GM19452 (cell line): Measurements from ENCODE around the gene VSIG2.
A peak's percentile ranks its signal among the peaks of the same experiment; 100 is the strongest.

Source experiments
- ATAC-seq: cut with Tn5 transposase; IDR thresholded peaks from one replicate; pipeline ENCODE4 v1.9.1; 2021; ENCODE audit not compliant: unreplicated experiment

The VSIG2 gene

DNA sequence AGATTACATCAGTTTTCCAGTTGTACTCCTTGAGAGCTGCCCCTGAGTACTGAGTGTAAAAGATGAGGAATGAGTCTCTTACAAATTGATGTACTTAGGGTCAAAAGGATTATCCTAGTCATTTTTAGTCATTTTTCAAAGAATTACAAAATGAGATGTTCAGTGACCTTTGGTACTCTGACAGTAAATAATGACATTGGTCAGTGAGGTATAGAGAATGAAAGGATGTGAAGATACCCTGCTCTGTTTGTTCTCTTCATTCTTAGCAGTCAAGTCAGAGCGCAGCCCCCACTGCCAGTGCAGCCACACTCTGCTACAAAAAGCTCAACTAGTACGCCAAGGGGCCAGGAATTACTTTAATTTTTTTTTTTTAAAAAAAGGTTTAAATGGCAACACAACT, 14.1 kb upstream of the VSIG2 start:
- no peak for ATAC-seq

DNA sequence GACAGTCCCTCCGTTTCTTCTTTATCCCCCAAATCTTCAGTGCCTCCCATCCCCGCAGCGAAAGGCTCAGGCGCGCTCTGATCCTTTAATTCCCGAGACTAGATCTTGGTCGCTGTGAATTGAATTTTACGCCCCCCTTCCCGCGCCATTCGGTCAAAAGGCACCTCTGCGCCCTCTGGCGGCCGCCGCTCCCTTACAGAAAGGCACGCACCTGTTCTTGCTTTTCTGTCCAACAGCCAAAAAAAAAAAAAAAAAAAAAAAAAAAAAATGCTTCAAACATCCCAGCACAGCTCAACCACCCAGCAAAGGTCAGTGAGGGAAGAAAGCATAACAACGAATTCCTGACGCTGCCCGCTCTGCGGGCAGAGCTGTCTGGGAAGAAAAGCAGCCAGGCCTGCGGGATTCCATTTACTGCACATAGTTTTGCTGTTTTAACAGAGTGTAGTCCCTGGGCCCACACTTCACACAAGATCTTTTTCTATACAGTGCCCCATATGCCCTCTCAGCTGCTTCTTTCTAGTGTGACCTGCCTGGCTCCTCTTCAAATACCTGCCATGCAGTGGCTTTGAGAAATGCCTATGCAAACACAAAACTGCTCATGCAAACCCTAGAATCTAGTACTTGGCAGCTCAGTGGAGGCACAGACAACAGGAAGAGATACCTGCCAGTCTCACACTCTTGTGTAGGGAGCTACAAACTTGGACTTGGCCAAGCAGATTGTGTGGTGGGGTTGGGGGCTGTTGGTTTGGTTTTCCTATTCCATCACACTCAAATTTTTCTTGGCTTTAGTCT, 11.3 kb upstream of the VSIG2 start:
- no peak for ATAC-seq

DNA sequence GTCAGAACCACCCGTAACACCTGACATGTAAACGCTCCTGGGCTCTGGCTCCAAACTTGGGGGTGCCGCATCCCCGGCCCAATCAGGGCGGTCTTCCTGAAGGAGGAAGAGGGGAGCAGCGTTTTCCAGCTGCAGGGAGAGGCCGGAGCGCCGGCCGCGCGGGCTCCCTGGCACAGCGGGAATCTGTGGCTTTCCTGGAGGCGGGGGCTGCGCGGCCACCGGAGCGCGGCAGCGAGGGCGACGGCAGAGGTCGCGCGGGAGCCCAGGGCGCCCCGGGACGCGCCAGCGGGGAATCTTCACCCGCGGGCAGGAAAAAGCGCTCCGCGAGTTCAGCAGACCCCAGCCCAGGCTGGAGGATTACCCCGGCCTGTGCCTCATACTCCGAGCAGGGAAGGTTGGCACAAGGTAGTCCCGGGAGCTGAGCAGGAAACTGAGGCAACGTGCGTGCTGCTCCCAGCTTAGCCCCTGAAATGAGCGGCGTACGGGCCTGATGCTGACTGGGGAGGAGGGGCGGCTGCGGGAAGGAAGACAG, 10.6 kb upstream of the VSIG2 start:
- peak; percentile 10 for ATAC-seq

DNA sequence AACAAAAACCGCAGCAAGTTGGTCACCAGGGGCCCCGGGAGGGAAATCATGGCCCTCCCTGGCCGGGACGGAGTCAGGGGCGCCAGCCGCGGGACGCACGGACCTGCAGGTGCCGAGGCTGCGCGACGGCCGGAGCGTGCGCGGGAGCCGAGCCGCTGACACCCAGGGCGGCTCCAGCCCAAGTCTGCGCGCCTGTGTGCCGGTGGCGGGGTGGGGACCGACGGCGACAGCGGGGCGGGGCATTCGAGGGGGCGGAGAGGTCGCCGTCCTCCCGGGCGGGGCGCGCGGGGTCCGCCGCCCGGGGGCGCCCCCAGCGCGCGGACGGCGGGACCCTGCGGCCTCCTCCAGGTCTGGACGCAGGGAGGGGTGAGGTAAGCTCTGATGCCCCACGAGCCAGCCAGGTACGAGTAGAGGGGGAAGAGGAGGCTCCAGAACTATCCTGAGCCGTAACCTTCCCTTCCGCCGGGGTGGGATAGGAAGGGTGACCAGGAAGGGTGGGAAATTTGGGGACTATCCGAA, 10.1 kb upstream of the VSIG2 start, which contains the start of gene ESAM:
Gene ESAM, minus strand, starts transcription at position 186 of the 519 bp plus-strand sequence. Its CDS starts 136 bp downstream, at position 50.
- ATAC-seq: peak; percentile 61

DNA sequence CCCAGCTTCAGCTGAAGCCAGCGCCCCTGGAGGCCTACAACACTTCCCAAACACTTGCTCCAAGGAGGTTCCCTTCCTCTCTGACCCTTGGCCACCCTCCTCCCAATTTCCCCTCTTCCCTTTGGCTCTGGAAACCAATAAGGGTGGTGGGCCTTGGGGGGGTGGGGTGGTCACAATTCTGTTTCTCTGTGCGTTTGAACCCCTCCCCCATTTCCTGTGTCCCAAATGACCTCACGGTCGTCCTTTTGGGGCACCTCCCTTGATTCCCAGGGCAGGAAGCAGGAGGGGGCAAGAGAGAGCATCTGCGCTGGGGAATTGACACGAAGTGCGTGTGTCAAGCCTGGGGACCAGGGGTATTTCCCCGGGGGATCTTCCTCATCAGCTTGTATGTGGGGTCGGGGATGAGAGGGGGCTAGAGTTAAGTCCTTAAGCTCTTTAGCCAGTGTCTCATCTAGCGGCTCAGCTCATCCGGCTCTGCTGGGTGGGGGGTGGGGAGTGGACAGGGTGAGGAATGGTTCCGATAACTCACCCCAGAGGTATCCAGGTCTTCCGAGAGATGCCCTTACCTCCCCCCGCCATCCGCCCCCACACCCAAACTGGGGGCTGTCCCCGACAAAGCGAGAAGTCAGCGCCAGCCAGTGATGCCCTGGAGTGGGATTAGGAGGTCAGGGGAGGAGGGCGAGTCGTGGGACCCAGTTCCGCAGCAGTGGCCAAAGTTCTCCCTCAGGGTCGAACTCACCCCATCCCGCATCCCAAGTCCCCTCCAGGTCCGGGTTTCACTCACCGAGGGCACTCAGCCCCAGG, 9.4 kb upstream of the VSIG2 start:
- ATAC-seq: peak; percentile 2

DNA sequence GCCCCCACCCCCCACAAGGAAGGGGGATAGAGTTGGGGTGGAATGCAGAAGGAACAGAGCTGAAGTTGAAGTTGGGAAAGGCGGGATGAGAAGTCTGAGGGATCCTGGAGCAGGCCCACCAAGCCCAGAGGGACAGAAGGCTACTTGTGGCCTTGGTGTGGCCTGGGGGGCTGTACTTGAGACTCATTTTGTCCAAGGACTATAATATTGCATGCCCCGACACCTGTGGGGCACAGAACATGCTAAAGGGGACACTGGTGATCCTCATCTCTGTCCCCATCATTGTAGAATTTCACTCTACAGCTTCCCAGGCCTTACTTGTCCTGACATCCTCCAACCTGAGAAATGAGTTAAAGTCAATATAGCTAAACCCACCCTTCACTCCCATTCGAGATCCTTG, 8.8 kb upstream of the VSIG2 start:
- no peak for ATAC-seq

DNA sequence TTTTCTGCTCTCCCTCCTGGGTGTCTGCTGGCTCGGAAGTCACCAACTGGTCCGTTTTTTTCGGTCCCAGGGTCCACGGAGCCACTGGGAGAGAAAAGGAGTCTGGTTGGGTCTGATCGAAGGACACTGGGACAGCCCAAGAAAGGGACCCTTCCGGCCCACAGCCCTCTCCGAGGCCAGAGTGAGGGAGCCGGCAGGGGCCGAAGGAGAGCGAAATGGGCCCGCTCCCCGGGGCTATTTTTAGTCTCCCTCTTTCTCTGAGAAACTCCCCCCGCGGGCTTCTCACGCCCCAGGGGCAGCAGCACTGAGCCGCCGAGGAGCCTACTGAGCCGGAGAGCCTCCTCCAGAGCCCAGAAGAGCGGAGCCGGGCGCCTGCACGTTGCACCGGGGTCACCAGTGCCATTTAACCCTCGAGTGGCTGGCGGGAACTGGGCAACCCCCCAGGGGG, 8.2 kb upstream of the VSIG2 start:
- no peak for ATAC-seq

DNA sequence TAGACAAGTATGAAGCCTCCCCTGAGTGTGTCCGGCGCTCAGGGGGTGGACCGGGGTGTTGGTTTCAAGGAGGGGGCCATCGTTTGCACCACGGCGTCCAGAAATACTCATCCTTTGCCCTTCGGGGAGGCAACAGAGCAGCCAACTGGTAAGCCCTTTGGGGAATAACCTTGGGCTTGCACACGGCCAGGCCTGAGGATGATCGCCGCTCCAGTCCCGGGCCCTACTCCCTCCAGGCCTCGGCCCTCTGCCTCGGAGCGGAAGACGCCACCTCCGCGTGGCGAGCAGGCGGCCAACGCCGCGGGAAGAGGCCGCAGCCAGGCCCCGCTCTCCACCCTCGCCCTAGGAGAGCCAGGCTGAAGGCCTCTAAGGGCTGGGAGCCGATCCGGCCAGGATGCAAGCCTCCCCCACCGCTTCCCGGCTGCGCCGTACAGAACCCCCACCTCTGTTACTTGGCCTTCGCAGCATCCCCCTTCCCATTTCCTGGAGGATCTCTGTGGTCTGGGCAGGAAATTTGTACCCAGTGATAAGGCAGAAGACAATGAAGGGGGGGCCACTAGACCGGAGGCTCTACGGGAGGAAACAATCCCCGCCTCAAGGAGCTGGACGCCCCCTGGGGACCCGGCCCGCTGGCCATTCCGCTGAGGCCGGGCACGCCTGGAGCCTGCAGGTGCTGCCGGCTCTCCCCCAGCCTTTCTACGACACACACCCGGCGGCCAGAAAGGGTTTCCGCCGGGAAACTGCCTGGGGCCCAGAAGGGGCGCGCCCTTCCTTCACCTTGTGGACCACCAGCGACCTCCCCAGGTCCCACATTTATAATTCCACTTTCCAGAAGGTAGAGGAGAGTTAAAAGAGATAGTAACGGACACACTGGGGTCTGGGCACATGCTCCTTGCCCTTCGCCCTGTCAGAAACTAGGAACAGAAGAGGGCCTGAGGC, 7.5 kb upstream of the VSIG2 start:
- no peak for ATAC-seq

DNA sequence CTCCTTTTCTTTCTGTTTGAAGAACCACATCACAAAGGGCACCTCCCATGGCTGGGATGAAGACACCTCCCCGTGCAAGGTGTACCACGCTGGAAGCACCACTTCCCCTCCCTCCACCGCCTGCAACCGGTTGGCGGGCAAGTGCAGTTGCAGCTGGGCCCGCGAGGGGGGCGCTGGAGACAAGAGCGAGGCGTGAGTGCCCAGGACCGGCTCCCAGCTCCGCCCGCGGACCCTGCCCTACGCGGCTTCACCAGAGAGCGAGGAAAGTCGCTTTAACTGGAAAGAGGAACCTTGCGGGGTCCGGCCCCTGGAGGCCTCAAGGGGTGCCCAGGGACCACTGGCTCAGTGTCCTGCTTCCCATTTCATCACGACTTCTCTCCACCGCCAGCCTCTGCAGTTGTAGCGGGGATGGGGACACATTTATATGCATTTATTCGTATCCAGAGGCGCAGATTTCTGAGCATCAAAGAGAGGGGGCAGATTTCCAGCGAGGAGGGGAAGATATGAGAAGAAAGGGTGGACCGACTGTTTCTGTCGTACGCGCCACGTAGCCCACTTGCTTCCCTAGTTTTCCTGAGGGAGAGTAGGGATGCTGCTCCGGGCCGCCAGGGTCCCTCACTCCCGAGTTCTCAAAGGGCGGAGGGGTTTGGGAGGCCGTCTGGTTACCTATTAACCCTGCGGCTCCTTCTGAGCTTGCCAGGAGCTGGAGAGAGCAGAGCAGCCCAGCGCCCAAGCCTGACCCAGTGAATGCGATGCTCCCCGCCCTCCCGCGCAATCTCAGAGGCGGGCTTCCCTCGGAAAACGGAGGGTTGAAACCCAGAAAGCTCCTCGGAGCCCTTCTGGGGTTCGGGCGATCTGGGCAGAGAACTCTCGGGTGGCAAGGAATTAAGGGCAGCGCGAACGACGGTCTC, 6.6 kb upstream of the VSIG2 start:
- ATAC-seq: peak; percentile 47

DNA sequence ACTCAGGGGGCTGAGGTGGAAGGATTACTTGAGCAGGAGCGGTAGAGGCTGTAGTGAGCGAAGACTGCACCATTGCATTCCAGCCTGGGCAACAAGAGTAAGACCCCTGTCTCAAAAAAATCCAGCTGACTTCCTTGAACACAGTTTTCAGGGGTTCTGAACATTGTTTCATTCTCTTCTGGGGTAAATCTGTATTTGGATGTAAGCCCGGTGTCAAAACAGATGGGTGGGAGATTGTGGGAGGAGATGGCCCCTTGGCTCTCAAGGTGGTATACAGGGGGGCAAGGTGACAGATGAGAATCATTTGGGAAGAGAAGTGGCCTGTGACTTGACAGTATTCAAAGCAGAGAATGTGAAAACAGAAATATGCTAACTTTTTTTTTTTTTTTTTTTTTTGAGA, 5.3 kb upstream of the VSIG2 start:
- no peak for ATAC-seq

DNA sequence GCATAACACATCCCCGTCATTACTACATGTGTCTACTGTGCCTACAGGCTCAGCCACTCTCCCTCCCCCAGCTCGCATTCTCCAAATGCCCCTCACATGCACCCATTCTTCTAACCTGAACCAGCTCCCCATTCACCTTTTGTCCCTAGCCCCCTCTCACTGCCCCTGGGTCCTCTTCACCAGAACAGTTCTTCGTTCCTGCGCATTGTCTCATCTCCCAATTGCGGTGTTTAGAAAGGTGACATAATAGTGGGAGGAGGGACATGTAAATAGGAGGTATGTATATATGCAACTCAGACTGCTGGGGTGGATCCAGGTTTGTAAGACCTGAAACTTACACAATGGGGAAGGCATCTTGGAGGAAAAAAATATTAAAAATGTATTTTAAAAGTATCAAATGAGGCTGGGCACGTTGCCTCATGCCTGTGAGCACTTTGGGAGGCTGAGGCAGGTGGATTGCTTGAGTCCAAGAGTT, 4.7 kb upstream of the VSIG2 start:
- no peak for ATAC-seq

DNA sequence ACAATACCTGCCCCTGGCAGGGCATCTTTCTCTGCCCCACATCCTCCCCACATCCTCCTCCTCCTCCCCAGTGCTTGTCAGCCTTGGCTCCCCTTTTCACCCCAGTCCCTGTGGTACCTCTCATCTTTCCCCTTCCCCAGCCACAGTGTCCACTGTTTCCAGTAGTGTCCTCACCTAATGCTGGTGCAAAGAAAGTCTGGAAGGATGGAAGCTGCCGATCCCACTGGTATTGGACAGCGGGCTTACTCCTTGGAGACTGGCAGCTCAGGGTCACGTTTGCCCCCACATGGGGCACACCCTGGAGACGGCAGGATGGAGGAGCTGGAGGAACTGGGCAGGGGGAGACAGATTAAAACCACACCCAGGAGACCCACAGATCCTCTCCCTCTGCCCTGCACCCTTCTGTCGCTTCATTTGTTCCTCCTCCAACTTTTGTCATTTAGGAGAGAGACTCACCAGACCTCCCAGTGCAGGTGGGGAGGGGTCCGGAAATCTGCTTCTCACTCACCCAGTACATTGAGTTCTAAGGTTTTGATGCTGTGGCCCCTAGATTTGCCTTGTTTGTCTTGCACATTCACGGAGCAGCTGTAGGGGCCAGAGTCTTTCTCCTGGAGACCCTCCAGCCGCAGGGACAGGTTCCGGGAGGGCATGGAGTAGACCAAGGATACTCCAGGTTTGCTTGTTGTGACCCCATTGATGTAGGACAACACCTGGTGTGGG, 4.1 kb upstream of the VSIG2 start:
- ATAC-seq: no peak

DNA sequence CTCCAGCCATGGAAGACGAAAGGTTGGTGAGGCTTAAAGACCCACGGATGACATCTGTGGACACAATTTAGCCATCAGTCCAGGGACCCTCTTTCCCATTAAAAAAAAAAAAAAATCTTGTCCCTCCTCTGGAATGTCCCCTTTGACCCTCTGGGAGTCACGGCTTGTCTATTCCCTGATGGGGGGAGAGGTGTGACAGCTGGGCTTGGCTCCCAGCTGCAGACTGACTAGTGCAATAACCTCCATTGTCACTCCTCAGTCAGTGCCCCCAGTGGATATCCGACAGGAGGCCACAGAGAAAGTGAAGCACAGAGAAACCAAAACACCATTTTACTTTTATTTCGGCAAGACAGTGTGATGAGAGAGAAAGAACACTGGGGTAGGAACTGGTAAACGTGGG, 2.7 kb upstream of the VSIG2 start:
- ATAC-seq: no peak

DNA sequence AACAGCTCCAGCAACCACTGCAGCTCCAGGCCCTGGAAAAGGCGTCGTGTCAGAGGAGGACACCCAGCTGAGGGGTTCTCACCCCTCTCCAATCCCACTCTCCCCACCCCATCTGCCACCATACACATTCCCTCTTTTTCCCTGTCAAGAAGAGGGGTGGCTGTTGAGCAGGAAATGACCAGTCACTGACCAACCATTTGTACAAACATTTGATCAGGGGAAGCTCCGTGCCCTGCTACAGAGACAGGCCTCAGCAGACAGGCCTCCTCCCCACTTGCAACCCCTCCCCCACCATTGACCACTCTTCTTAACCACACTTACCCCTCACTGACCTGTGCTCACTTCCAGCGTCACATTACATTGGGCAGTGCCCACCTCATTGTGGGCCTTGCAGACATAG, 2.3 kb upstream of the VSIG2 start:
- no peak for ATAC-seq

DNA sequence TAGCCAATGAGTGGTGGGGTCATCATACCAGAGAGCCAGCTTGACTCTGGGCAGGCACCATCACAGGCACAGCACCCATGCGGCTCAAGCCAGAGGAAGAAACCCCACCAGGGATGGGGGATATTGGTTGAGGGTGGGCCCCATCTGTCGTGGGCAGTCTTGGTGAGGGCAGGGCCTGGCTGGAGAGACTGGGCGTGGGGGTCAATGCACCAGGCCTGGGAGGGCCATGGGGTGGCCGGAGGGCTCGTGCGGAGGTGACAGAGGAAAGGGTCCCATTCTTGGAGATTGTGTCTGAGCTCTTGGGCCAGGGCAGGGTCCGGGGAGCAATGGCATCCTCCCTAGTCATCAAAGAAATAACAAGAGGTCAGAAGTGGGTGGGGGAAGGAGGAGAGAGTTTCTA, 1.6 kb upstream of the VSIG2 start:
- no peak for ATAC-seq

DNA sequence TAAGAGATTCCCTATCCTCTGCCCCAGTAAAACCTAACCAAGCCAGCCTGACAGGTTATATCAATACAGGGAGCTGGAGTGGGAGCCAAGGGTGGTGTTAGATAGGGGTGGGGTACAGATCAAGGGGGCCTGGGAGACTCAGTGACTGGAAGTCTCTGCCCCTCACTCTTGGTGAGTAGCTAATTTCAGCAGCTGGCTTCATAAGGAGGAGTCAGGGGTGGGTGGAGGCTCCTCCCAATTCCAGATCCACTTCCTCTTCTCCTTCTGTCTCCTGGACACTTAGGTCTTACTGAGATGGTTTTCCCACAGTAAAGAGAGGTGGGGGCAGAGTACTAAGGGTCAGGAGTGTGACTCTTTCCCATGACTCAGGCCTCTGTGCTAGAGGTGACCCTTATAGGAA, 1.1 kb upstream of the VSIG2 start:
- ATAC-seq: no peak

DNA sequence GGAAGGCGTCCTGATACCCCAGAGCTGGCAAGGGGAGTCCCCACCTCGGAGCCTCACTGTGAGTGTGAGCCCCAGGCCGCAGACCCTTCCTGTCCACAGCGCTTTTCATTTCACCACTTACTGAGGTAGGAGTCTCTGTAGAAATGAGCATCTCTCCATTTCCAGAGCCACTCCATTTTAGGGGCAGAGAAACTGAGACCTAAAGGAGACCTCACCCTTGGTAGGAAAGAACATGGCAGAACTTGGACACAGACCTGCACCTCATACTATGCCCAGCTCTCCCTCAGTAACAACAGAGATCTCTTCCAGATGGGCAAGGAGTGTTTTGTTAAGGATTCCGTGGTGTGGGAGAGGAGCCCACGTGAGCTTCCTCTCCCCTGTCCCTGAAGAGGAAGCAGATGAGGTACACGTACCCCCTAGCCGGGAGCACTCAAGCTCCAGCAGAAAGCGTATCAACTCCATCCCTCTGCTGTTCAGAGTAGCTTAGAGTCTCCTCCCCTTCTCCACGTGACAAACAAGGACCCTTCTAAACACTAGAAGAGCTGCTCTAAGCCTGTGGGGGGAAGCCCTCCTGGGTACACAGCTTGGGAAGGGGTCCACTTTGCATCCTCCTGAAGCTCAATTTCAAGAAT, 532 bp upstream of the VSIG2 start:
- ATAC-seq: no peak

DNA sequence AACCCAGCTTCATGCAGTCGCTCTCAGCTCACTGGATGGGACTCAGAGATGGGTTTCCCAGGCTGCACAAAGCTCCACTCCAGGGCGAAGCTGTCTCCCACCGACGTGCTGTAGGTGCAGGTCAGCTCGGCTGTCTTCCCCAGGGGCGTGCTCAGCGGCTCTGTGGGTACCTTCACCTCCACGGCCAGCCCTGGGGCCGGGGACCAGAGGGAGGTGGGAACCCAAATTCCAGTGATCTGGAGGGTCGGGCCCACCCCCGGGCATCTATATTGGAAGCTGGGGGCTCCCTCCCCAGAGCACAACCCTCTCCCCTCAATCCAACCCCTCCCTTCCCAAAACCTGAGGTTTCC, 689 bp downstream of the VSIG2 start:
- no peak for ATAC-seq
